GM18909 (cell line): ENCODE measurements around the gene ARIH1.

Experiments used
- ATAC-seq: cut with Tn5 transposase; IDR thresholded peaks from one replicate; pipeline ENCODE4 v1.9.1; 2021; ENCODE audit warnings: mild to moderate bottlenecking; ENCODE audit not compliant: unreplicated experiment, poor library complexity

ARIH1 gene

GRCh38 chr15:72534523-72534922, 60.4 kb downstream of the ARIH1 start:
- no peak for ATAC-seq

GRCh38 chr15:72535911-72536310, 61.8 kb downstream of the ARIH1 start:
- ATAC-seq: no peak

GRCh38 chr15:72536506-72536905, 62.4 kb downstream of the ARIH1 start:
- no peak for ATAC-seq

GRCh38 chr15:72538931-72539330, 64.8 kb downstream of the ARIH1 start:
- no peak for ATAC-seq

- ATAC-seq: no peak
These were observed 66.6 kb downstream of the ARIH1 start for GRCh38 chr15:72540606-72541237.

- ATAC-seq: no peak
These were observed 67.5 kb downstream of the ARIH1 start for GRCh38 chr15:72541674-72542073.

GRCh38 chr15:72545156-72545555, 71.0 kb downstream of the ARIH1 start:
- no peak for ATAC-seq

- ATAC-seq: no peak
These were observed 80.6 kb downstream of the ARIH1 start for GRCh38 chr15:72554471-72555425.

GRCh38 chr15:72559781-72560180, 85.7 kb downstream of the ARIH1 start:
- no peak for ATAC-seq

- ATAC-seq: no peak
These were observed 86.3 kb downstream of the ARIH1 start for GRCh38 chr15:72560458-72560857.

- no peak for ATAC-seq
These were observed 88.3 kb downstream of the ARIH1 start for GRCh38 chr15:72562386-72562785.

- ATAC-seq: no peak
These were observed 88.7 kb downstream of the ARIH1 start for GRCh38 chr15:72562878-72563277.

GRCh38 chr15:72564091-72564490, 90.0 kb downstream of the ARIH1 start:
- no peak for ATAC-seq

GRCh38 chr15:72566973-72567372, 92.8 kb downstream of the ARIH1 start:
- no peak for ATAC-seq

- no peak for ATAC-seq
These were observed 95.9 kb downstream of the ARIH1 start for GRCh38 chr15:72570059-72570458.

GRCh38 chr15:72579814-72580213, 105.7 kb downstream of the ARIH1 start:
- no peak for ATAC-seq

GRCh38 chr15:72584006-72584405, 109.9 kb downstream of the ARIH1 start:
- ATAC-seq: no peak

- no peak for ATAC-seq
These were observed 110.9 kb downstream of the ARIH1 start for GRCh38 chr15:72585025-72585424.

- ATAC-seq: no peak
These were observed 111.4 kb downstream of the ARIH1 start for GRCh38 chr15:72585476-72586058.

GRCh38 chr15:72588096-72588495, 114.0 kb downstream of the ARIH1 start:
- no peak for ATAC-seq

GRCh38 chr15:72590427-72590826, 116.3 kb downstream of the ARIH1 start:
- ATAC-seq: no peak
